Lung (tissue), 12 donors: ENCODE data around the gene RELA. TPM values are rescaled to one million over a fixed set of nuclear protein-coding genes. Genes with fewer than 3 reads are reported as not detected.

Source experiments
- ATAC-seq: fragments of 200-7000 bp; cut with Tn5 transposase; one replicate; pipeline ENCODE4 v1.9.1; 2020; ENCODE audit warnings: moderate number of reproducible peaks; ENCODE audit not compliant: insufficient read depth, low FRiP score
- DNase-seq, 3 donors: peaks; one replicate each; pipeline ENCODE4 v3.0.0-alpha.2; 2013 to 2017
- H3K27ac ChIP-seq, 2 donors: one replicate each; pipeline ENCODE4 v1.5.1; 2013; ENCODE audit warnings: mild to moderate bottlenecking in 2 of 2, moderate library complexity in 2 of 2, control low read depth in 1 of 2, inconsistent platforms in 1 of 2, low read depth in 1 of 2, low read length in 1 of 2
- H3K27me3 ChIP-seq, 3 donors: one replicate each; pipeline ENCODE4 v1.5.1; 2013; ENCODE audit warnings: low read length in 2 of 3; ENCODE audit not compliant: control insufficient read depth in 3 of 3, insufficient read depth in 3 of 3
- H3K36me3 ChIP-seq, 4 donors: one replicate each; pipeline ENCODE4 v1.5.1; 2013; ENCODE audit warnings: low read length in 4 of 4, mild to moderate bottlenecking in 1 of 4, moderate library complexity in 1 of 4; ENCODE audit not compliant: control insufficient read depth in 4 of 4, insufficient read depth in 4 of 4
- H3K4me1 ChIP-seq, 5 donors: one replicate each; pipeline ENCODE4 v1.5.1; 2013; ENCODE audit warnings: low read length in 5 of 5, mild to moderate bottlenecking in 2 of 5, moderate library complexity in 1 of 5; ENCODE audit not compliant: control insufficient read depth in 5 of 5, insufficient read depth in 5 of 5
- H3K4me3 ChIP-seq: one replicate; pipeline ENCODE4 v1.5.1; 2013; ENCODE audit warnings: mild to moderate bottlenecking, control low read depth, moderate library complexity
- H3K9ac ChIP-seq, 2 donors: one replicate each; pipeline ENCODE4 v1.5.1; 2013; ENCODE audit warnings: low read length in 2 of 2, control low read depth in 1 of 2; ENCODE audit not compliant: insufficient read depth in 1 of 2
- H3K9me3 ChIP-seq, 4 donors: one replicate each; pipeline ENCODE4 v1.5.1; 2013; ENCODE audit warnings: low read length in 3 of 4, mild to moderate bottlenecking in 1 of 4, moderate library complexity in 1 of 4; ENCODE audit not compliant: control insufficient read depth in 4 of 4, insufficient read depth in 3 of 4
- WGBS, 2 donors: extraction: QIAGEN DNeasy Blood & Tissue Kit; methylation state at CpG; one replicate each; pipeline ENCODE4 v1.1.7; 2013; 5-methylcytosine and 5-hydroxymethylcytosine counted together
- polyA plus RNA-seq, 2 donors: library from polyadenylated mRNA; stranded (reverse); fragments of 200-250 nt; gene quantifications; one replicate each; pipeline ENCODE4 v1.2.1, GENCODE V29; 2013
- total RNA-seq, 2 donors: library from RNA; depleted of rRNA in 1 of 2; stranded (reverse); fragments of >200 nt in 1 of 2; gene quantifications; one replicate each; pipeline ENCODE4 v1.2.1, GENCODE V29; 2014 to 2021
- TF ChIP-seq, protein P1 (sequence below): IDR thresholded peaks from 2 replicates; pipeline ENCODE4 v1.5.1; 2012; ENCODE audit warnings: mild to moderate bottlenecking; ENCODE audit errors: control extremely low read depth, extremely low read depth
- donor health status: control.
- donor health status: control.
- donor health status: Bipolar disorder and iron deficiency.
- donor health status: healthy.
- donor health status: DM: yes; HTN: yes; CAD: no.

RELA gene
- total and polyA plus RNA-seq, 4 donors: 34.8 to 72.6 (median 58.0) TPM

DNA sequence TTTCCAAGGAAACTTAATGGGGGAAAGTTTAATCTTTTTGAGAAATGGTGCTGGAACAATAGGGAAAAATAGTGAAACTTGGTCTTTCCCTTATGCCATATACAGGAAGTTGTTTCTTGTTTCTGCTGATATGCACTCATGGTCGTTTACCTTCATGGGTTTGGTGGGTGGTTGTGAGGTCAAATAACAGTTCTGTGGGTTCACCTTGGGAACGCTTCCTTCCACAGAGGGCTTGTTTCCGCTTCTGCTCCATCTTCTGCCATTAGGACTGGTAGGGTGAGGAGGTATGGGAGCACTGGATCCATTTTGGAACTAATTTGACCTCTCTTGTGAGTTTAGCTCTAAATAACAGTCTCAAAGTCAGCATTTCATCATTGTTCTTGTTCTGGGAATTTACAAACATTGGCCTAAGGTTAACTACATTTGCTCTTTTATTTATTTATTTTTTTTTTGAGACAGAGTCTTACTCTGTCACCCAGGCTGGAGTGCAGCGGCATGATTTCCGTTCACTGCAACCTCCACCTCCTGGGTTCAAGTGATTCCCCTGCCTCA lies 17.6 kb upstream of the RELA start:
- Histone ChIP-seq H3K9me3 (no peaks in the 10 kb centered on the region), H3K9ac (no peak overlapping the region), H3K27me3 (no peaks in the 10 kb centered on the region), H3K4me1 (no peaks in the 10 kb centered on the region), H3K4me3 (no peak overlapping the region), H3K27ac (no peak overlapping the region), H3K36me3 (no peaks in the 10 kb centered on the region)
- ATAC-seq: no peak
- no peak for DNase-seq
- WGBS, 2 donors: 79 to 89% methylated on average over 5 of the region's 5 CpGs
- TF ChIP-seq, protein P1, sequence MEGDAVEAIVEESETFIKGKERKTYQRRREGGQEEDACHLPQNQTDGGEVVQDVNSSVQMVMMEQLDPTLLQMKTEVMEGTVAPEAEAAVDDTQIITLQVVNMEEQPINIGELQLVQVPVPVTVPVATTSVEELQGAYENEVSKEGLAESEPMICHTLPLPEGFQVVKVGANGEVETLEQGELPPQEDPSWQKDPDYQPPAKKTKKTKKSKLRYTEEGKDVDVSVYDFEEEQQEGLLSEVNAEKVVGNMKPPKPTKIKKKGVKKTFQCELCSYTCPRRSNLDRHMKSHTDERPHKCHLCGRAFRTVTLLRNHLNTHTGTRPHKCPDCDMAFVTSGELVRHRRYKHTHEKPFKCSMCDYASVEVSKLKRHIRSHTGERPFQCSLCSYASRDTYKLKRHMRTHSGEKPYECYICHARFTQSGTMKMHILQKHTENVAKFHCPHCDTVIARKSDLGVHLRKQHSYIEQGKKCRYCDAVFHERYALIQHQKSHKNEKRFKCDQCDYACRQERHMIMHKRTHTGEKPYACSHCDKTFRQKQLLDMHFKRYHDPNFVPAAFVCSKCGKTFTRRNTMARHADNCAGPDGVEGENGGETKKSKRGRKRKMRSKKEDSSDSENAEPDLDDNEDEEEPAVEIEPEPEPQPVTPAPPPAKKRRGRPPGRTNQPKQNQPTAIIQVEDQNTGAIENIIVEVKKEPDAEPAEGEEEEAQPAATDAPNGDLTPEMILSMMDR: no peak

DNA sequence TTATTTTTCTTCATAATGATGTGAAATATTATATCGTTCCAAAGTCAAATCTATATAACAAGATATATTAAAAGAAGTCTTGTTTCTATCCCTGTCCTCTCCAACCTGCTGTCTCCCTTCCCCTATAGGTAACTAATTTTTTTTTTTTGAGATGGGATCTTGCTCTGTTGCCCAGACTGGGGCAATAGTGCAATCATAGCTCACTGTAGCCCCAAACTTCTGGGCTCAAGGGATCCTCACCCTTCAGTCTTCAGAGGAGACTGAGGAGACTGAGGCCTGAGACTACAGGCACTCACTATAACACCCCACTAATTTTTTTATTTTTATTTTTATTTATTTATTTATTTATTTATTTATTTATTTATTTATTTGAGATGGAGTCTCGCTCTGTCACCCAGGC lies 10.3 kb upstream of the RELA start:
- ATAC-seq: no peak

DNA sequence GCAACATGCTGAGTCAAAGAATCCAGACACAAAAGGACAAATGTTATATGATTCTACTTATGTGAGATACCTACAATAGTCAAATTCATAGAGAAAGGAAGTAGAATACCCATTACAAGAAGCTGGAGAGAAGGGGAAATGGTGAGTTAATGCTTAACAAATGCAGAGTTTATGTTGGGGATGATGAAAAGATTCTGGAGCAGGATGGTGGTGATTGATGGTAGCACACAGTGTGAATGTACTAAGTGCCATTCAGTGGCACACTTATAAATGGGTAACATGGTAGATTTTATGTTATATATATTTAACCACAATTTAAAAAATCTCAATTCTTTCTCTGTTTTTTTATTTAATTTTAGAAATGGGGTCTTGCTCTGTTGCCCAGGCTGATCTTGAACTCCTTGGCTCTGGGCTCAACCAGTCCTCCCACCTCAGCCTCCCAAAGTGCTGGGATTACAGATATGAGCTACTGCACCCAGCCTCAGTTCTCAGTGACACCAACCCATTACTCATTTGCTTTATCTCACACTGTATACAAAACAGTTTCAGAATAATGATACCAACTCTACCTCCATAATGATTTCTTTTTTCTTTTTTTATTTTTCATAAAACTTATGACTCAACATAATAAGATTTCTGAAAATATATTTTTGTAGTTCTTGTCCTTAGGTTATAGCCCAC lies 9.6 kb upstream of the RELA start:
- H3K9ac ChIP-seq: no peak overlapping the region
- TF ChIP-seq, protein P1: no peak
- H3K4me1 ChIP-seq: no peaks in the 10 kb centered on the region
- H3K4me3 ChIP-seq: no peak overlapping the region
- no peaks in the 10 kb centered on the region for H3K27me3 ChIP-seq
- ATAC-seq (no peak), DNase-seq (no peak)
- H3K27ac ChIP-seq: no peak overlapping the region
- no peaks in the 10 kb centered on the region for H3K36me3 ChIP-seq
- no peaks in the 10 kb centered on the region for H3K9me3 ChIP-seq

More for the DNA sequence above, 10.3 kb upstream of the RELA start:
- Histone ChIP-seq H3K36me3 (no peaks in the 10 kb centered on the region), H3K9ac (no peak overlapping the region), H3K4me1 (no peaks in the 10 kb centered on the region), H3K27ac (no peak overlapping the region), H3K27me3 (no peaks in the 10 kb centered on the region), H3K9me3 (no peaks in the 10 kb centered on the region), H3K4me3 (no peak overlapping the region)
- TF ChIP-seq, protein P1: no peak
- WGBS, 2 donors: 95 to 96% methylated on average over 1 of the region's 2 CpGs
- DNase-seq: no peak
